ENCODE results near the gene SOX5. TPM values are rescaled to one million over a fixed set of nuclear protein-coding genes. Genes with fewer than 3 reads are reported as not detected.

Gene SOX5
- total RNA-seq, 1 donor from 2014 or later = 209 TPM

DNA sequence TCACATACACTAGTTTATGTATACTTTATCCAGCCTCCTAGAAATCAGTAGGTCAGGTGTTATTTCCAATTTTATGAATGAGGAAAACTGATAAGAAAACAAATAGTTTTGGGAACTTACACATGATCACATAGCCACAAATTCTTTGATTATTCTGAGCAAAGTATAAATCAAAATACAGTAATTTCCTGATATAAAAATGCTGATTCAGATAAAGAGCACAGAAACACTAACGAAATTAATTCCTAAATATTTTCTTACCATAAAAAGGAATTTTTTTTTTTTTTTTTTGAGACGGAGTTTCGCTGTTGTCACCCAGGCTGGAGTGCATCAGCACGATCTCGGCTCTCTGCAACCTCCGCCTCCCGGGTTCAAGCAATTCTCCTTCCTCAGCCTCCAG lies 275.4 kb downstream of the SOX5 start:
- no peak for DNase-seq

DNA sequence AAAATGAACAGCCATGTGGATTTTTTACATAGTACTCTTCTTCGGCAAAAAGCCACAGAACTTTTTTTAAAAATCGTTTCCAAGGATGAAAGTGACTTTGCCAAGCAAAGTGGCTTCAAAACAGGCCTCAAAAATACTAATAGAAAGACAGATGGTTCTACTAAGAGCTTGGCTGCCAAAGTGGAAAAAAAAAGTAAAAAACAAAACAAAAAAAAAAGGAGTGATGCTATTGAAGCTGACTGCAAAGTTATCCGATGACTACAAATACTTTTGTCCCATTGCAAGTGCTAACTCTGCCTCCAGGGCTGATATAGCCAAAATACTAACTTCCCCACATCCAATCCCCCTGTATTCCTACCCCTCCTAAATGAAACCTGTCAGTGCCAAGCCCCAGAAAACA lies 277.6 kb downstream of the SOX5 start:
- no peak for DNase-seq

DNA sequence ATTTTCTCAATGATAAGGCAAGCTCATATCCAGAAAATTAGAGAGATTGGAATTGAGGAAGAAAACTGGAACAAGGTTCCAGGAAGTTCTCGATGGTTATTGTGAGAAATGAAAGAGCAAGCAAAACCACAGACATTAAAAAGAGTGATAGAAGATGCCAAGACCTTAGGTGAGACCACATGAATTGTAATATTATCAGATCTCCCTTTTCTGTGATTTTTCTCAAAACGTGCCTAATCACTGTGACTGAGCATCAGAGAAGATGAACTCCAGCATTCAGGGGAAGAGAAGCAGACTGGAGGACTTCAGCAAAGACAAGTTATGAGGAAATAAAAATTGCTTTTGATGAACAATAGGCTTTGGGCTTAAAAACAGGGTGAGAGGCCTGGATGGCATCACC lies 278.8 kb downstream of the SOX5 start:
- no peak for DNase-seq

DNA sequence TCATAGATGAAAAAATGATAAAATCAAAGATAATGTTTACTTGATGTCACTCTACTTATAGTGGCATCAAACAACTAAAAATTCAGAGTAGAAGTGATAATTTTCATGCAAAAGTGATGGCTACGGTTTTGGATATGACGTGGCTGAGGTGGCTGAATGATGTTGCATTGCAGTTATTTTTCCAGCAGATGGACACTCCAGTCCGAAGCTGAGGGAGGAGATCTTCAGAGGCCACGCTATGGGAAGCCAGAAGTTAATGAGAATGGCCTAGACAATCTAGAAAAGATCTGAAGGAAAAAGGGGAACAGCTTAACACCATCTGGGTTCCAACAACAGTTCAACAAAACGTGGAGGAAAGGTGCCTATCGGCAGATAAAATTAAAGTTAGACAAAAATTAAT lies 279.8 kb downstream of the SOX5 start:
- DNase-seq = no peak

DNA sequence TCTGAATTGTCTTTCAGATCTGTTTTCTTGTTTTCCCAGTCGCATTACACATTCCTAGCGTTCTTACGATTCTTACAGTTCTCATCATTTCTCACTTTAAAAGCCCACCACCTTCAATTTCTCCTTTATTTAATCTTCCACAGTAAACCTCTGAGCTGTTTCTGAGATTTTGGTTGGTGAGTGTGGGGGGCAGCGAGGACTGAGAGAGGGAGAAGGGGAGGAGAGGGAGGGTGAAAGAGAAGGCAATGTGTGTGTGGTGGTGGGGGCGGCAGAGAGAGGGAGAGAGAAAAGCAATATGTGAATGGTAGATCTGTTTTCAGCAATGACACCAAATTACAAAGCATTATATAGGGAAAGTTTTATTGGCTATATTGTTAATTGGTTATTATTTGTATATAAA lies 282.6 kb downstream of the SOX5 start:
- no peak for DNase-seq

DNA sequence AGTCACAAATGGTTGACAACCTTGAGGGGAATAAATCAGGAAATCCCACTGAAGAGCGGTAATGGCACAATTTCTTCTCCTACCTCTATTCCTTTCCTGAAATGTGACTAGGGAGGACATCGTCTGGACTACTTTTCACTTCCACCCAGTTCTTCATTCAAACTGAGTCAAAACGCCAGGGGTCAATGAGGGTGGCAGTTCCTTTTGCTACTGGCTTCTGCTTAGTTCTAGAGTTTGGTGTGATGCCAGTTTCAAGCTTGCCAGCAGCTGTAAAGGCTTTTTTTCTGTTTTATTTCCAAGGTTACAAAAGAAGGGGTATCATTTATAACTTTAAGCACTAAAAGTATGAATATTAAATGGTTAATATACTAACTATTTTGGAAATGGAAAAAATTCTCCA lies 286.5 kb downstream of the SOX5 start:
- no peak for DNase-seq

DNA sequence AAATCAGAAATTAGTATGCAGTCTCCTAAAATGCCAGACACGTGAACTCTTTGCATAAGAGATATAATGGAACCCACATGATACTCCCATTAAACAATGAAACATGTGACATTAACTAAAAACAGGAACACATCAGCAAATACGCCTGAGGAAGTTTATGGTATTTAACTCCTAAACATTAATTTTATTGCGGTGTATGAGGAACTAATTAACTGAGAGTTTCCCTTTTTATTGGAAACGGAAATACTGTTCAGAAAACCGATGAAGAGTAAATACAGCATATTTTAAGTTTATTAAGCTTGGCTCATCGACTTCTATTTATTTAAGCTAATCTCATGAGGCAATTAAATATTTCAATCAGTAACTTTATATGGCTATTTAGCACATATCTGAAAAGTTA lies 290.3 kb downstream of the SOX5 start:
- DNase-seq = no peak

DNA sequence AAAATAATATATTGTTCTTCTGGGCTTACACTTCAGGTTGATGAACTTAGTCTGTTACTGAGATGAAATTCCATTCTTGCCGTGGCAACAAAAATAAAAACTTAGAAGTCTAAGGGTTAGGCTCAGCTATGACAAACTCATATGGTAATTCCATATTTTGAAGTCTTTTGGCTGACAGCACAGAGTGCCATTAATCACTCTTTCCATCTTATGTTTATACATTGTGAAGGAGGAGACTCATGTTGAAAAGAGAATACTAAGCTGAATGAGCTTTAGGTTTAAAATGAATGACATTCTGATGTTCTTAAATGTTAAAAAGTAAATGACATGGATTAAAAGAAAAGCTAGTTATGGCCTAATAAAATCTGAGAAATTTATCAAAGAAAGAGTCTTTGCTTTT lies 291.9 kb downstream of the SOX5 start:
- DNase-seq = no peak

DNA sequence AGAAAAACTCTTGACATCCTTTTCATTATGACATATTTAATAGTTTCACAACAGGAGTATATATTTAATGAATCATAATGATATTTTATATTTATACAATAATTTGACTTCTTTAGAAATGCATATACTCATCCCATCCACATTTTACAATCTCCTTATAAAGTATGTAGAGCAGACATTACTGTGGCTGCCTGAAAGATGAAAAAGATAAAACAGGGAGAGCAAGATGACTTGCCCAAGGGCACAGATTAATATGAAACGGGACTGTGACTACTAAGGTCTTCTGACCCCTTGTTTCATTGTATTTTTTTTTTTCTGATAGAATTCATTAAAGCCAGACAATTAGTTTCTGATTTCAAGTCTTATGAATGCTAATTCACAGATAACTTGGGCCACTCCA lies 293.6 kb downstream of the SOX5 start:
- no peak for DNase-seq

DNA sequence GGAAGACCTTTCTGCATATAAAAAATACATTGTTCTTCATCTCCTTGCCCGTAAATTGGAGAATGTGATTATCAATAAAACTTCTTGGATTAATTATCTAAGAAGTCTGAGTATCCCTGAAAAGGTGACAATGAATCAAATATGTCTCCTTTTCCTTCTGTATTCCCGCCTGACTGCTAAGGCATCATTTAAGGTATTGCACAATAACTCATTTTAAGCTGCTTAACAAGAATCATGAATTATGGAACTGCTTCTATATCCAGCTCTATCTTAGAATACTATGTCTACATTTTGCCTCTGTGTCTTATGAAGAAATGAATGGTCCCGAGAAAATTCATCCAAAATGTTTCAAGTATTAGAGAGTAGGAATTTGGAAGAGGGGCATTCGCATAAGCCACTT lies 294.4 kb downstream of the SOX5 start:
- DNase-seq = no peak

DNA sequence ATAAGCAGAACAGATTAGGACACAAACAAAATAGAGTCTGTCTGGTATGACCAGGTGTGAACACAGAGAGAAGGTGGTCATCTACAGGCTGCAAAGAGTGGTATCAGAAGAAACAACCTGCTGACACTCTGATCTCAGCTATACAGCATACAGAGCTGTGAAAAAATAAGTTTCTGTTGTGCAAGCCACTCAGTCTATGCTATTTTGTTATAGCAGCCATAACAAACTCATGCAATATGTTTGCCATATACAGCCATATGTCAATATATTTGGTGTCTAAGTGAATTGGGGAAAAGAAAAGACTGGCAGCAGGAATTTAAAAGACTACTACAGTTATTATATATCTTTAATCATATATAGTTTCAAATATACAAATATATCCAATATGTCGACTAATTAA lies 300.9 kb downstream of the SOX5 start:
- DNase-seq = no peak

DNA sequence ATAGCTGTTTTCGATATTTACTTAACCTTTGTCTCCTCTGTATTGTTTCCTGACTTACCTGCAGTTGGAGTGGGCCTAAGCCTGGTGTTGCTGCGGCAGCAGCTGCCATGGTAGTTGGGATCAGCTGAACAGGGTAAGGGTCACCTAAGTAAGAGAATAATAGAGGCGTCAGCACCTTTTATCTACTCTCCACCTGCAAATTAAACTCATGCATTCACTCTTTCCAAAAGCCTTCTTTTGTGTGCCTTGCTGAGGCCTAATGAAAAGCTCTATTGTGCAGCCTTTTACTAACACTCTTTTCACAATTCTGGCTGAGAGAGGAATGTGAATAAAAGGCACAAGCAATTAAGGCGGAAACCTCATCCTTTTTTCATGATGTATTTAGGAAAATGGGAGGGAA lies 308.7 kb downstream of the SOX5 start:
- no peak for DNase-seq

DNA sequence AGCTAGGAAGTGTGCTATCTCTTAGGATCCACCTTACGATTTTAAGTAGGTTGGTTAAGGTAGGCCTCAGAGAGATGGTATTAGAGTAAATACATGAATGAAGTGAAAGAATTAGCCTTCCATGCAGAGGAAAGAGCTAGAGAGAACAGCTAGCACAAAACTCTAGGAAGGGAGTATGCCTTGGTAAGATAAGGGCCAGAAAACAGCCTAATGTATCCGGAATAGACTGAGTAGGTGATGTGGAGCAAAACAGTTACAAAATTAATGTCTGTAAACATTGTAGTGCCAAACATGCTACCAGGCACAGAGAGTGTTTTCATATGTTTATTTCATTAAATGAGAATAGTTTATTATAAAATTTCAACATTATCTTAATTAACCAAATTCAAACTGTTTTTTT lies 315.1 kb downstream of the SOX5 start:
- no peak for DNase-seq

DNA sequence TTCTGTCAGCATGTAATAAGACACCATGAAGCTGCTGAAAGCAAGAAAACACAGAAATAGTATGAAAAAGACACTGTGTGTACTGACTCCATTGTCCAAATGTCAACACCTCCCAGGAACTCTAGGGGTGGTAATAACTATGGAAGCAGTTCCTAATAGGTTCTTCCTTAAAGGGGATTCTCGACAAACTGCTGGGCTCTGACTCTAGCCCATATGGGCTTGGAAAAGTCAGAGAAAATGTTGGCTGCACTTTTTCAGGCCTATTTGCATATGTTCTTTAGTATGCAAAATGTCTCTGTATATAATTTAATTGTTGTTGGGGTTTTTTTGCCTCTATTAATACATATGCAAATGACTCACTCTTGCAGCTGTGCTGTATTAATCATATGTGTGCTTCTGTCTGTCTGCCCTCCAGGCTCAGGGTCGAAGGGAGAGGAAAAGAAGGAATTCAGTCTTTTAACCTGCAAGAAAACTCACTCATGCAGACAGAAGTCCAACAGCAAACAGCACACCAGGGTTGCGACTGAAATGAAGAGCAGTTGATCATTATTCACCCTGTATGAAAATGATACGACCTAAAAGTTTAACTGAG lies 317.6 kb downstream of the SOX5 start:
- DNase-seq = no peak

DNA sequence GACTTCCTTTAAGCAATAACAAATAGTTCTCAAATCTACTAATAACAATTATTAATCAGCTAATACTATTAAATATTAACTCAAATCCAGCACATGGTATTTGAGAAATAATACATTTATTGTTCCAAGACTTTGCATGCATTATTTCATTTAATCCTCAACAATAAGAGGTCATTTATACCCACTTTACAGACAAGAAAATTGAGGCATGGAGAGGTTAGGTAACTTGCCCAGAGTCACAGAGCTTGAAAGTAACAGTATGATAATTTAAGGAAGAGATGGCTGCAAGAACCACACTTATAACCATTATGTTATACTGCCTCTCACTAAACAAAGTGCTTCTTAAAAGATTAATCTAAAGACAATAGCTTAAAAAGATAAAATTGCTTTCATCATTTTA lies 318.9 kb downstream of the SOX5 start:
- no peak for DNase-seq

DNA sequence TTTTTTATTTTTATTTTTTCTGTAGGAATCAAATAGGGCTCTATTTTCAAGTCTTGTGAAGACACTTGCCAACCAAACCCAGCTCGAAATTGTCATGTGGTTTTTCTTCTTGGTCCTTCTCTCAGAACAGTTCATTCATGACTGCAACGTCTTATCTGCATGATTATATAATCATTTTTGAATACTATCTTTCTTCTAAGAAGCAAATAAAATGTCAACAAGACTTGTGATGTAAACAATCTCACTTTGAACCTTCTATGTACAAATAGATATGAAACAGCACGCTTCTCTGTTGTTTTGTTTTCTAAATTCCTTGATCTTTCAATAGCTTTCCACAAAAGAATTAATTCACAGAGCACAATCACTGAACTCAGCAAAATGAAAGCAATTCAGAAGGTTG lies 320.7 kb downstream of the SOX5 start:
- no peak for DNase-seq

DNA sequence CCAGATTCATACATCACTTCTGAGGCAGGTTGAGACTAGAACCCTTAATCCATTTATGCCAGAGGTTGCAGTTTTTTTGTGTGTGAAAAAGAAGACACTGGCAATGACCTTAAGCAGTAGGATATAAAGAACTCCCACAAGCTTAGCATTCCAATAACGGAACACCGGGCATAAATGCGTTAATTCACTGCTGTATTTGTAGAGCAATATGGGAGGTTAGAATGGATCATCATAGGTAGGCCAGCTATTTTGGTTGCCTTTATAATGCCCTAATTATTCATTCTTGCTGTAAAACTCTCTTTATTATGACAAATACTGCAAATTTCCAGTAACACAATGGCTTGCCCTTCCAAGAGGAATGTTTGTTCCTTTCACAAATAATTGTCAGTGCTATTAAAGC lies 322.7 kb downstream of the SOX5 start:
- DNase-seq = no peak

DNA sequence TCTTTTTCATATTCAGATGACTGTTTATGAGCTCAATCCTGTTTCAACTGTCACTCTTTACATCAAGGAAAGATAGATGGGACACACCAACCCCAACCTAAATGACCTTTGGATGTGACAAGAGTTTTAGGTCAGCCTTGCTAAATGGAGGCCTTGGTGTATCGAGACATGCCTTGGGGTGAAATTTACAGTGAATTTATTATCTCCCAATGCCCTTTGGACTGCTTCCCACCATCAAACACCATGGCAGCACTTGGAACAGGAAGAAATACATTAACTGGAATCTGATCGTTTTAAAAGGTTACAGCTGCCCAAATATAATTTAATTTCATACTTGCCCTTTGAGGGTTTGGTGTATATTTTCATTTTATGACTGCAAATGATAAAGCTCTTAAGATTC lies 327.6 kb downstream of the SOX5 start:
- no peak for DNase-seq

DNA sequence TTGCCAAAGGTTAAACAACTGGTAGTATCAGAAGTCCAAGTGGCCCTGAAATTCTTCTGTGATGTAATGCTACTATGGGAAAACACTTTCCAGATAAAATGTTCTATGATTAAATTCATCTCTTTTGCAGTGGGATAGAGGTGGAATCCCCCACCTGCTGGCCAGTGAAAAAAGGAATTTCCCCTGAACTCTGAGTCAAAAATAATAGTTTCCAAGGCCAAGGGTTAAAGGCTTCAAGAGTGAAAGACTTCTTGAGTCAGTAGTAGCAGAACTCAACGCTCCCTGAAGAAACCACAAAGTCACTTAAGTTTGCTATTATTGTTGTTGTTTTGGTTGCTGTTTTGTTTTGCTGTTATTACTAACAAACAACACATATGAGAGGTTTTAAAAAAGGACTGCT lies 330.8 kb downstream of the SOX5 start:
- DNase-seq = no peak

DNA sequence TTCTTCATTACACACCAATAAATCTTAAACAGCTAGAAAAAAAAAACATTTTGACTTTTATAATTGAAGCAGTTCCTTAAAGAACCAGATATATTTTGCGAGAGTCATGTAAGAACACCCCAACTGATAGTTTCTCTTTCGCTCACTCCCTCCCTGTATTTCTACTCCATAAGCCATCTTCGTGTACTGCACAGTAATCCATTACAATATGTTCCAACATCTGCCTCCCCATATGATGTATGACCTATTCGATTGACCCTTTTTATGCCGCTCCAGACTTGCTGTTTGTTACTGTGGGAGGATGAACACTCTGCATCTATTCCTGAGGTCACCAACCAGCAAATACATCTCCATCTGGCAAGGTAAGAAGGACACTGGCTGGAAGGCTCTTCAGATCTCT lies 331.7 kb downstream of the SOX5 start:
- no peak for DNase-seq

DNA sequence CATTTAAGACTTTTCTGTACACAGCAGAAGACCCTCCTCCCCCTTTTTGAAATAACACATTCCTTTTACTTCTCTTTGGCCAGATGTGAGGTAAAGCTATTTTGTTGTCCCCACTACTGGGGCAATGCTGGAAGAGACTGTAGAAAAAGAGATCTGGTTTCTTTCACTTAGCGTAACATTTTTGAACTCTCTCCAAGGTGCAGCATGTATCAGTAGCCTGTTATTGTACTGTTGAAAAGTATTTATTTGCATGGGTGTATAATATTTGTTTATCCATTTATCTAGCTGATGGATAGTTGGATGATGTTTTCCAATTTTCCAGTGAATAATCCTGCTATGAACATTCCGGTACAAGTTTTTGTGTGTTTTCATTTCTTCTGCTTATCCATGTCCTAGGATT lies 335.2 kb downstream of the SOX5 start:
- DNase-seq = no peak

DNA sequence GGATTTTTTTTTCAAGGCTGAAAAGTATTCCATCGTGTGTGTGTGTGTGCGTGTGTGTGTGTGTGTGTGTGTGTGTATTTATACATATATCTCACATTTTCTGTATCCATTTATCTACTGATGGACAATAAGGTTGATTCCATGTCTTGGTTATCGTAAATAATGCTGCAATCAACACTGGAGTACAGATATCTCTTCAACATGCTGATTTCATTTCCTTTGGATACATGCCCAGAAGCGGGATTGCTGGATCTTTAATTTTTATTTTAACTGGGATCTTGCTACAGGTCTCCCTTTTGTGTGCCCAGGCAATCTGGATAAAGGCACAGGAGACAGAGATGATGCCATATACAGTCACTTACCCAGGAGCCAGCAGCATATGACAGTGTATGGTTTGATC lies 338.1 kb downstream of the SOX5 start:
- DNase-seq = no peak

DNA sequence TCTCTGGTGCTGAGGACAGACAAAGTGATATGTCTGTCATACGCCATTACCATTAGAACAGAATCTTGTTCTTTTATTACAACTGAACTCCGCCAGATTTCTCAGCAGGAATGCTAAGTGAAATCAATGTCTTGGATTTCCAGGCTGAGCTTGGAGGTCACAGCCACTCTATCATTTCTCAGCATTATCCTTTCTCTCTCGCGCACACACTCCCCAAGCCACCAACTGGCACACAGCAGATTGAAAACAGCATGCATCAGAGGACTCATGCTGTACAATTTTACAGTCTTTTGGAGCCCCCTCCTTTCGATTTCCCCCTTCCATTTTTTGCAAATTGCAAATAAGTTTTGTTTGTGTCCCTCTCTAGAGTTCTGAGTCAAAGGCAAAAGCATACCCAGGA lies 348.6 kb downstream of the SOX5 start:
- DNase-seq = no peak

DNA sequence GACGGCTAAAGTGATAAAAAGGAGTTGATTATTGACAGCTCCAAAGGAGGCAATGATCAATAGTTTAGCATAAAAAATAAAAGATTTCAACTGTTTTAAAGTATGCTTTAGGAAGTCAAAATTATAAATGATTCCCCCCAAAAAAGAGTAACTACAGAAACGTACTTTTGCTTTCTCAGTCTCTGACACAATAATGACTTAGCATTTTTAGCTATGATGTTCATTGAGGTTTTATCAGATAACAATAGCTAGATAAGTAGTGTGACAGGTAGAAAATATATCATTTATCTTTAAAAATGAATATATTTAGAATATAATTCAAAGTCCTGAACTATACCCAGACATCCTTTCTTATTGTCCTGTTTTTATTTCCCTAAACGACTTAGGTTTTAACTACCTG lies 352.9 kb downstream of the SOX5 start:
- DNase-seq = no peak

DNA sequence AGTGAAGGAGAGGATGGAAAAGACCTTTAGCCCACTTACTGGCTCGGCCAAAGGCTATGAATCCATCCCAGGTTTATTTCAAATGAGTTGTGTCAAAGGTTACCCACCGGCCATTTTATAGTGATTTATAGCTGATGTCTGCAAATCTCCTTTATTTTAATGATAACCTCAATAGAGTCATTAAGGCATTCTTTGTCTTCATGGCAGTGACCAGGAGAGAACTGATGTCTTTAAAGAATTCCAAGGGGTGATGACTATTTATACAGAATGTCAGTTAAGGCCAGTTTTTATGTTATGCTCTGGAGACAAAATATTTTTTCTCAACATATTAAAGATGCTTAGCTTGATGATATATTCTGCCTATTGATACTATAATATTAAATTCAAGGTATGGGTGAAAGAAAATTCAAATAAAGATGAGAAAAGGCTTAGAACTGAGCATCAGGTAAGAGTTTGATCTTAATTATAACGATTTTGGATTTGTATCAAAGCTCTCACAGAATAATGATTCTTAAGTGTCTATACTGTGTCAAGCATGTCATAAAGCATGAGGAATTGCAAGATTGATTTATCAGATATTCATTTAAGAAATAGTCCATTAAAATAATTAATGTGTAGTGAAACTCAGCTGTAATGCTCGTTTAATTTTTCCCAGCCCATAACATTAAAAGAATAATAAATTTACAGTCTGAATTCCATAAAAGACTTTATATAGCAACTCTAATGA lies 361.5 kb downstream of the SOX5 start:
- DNase-seq = no peak
